K562 (cell line): Measurements from ENCODE around the gene SLC12A9. TPM values are rescaled to one million over a fixed set of nuclear protein-coding genes. Genes with fewer than 3 reads are reported as not detected.
A peak's percentile ranks its signal among the peaks of the same experiment; 100 is the strongest.

Source experiments
- CEBPG ChIP-seq, 3 experiments: fragments of 200-800 bp in 1 of 3; sonication (Bioruptor generic) in 1 of 3; sonication (generic) in 1 of 3; formaldehyde crosslinking in 1 of 3; IDR thresholded peaks in 2 of 3; conservative IDR thresholded peaks in 1 of 3; 2 replicates each; pipeline versions ENCODE4 v1.6.1 to v1.8.0; 2016 to 2022; ENCODE audit warnings: missing compliant biosample characterization in 2 of 3, missing genetic modification characterization in 2 of 3, mild to moderate bottlenecking in 1 of 3, missing genetic modification reagents in 1 of 3
- IRF2 ChIP-seq: sonication (generic); formaldehyde crosslinking; IDR thresholded peaks from 2 replicates; pipeline ENCODE4 v1.8.1; 2022; ENCODE audit warnings: mild to moderate bottlenecking, missing genetic modification reagents
- LCOR ChIP-seq: sonication (generic); formaldehyde crosslinking; IDR thresholded peaks from 2 replicates; pipeline ENCODE4 v1.8.0; 2022; ENCODE audit warnings: mild to moderate bottlenecking, missing genetic modification reagents
- NEUROD1 ChIP-seq: fragments of 150-350 bp; IDR thresholded peaks from 2 replicates; pipeline ENCODE4 v1.6.1; 2014; ENCODE audit warnings: borderline replicate concordance, low read length, low read depth; ENCODE audit not compliant: partially characterized antibody
- NRF1 ChIP-seq, 2 experiments: fragments of 450-650 bp; IDR thresholded peaks in 1 of 2; conservative IDR thresholded peaks in 1 of 2; 2 replicates each; pipeline ENCODE4 v1.6.1; 2014; ENCODE audit warnings: mild to moderate bottlenecking in 2 of 2
- PRMT5 ChIP-seq: sonication (generic); formaldehyde crosslinking; IDR thresholded peaks from 2 replicates; pipeline ENCODE4 v1.5.0; 2020; ENCODE audit warnings: missing genetic modification reagents
- RCOR1 ChIP-seq, 2 experiments: IDR thresholded peaks; 2 replicates each; pipeline ENCODE4 v1.6.1; 2012; ENCODE audit warnings: low read depth in 2 of 2, low read length in 2 of 2, borderline replicate concordance in 1 of 2, improper control_type of control experiment in 1 of 2
- WHSC1 ChIP-seq: IDR thresholded peaks from one replicate; pipeline ENCODE4 v1.6.1; 2012; ENCODE audit warnings: low read length, control low read depth, inconsistent platforms
- ZKSCAN8 ChIP-seq: fragments of 200-800 bp; sonication (Bioruptor generic); IDR thresholded peaks from 2 replicates; pipeline ENCODE4 v1.6.1; 2016; ENCODE audit warnings: missing genetic modification characterization, missing compliant biosample characterization
- polyA plus RNA-seq, 8 experiments: library from polyadenylated mRNA; depleted of rRNA in 4 of 8; stranded (reverse) in 5 of 8; unstranded in 3 of 8; fragments of >200 nt; fragmentation: Nextera tagmentation in 2 of 8; fragmentation: Illumina TruSeq in 1 of 8; extraction: Ambion mirVana in 2 of 8; extraction: Trizol in 1 of 8; gene quantifications; 2 replicates each; pipeline versions ENCODE4 v1.2.1 to v1.2.3, GENCODE V29; 2011 to 2014; ENCODE audit warnings: inconsistent platforms in 1 of 8, missing spikeins in 1 of 8
- total RNA-seq, 7 experiments: library from RNA; depleted of rRNA in 6 of 7; stranded (reverse); fragments of >200 nt in 6 of 7; fragmentation: Illumina TruSeq in 2 of 7; extraction: Trizol in 2 of 7; gene quantifications; 2 replicates each; pipeline versions ENCODE4 v1.2.1 to v1.2.3, GENCODE V29; 2011 to 2021; ENCODE audit warnings: low replicate concordance in 1 of 7
- TF ChIP-seq, protein P1 (sequence below): fragments of 200-600 bp; sonication (generic); IDR thresholded peaks from one replicate; pipeline ENCODE4 v1.6.1; 2012; ENCODE audit warnings: mild to moderate bottlenecking, low read depth, low read length, inconsistent platforms
- TF ChIP-seq, protein P2 (sequence below): sonication (generic); formaldehyde crosslinking; IDR thresholded peaks from 2 replicates; pipeline ENCODE4 v1.5.0; 2020; ENCODE audit warnings: missing genetic modification reagents
- TF ChIP-seq, protein P3 (sequence below): fragments of 200-800 bp; sonication (Bioruptor generic); IDR thresholded peaks from 2 replicates; pipeline ENCODE4 v1.6.1; 2017; ENCODE audit warnings: missing genetic modification characterization, missing compliant biosample characterization

The SLC12A9 gene
- total and polyA plus RNA-seq, 9 of the 15 experiments (the other 6 are each of a cell fraction or from before 2014, with no cell fraction given): 0.06 to 20.2 (median 10.7) TPM

DNA sequence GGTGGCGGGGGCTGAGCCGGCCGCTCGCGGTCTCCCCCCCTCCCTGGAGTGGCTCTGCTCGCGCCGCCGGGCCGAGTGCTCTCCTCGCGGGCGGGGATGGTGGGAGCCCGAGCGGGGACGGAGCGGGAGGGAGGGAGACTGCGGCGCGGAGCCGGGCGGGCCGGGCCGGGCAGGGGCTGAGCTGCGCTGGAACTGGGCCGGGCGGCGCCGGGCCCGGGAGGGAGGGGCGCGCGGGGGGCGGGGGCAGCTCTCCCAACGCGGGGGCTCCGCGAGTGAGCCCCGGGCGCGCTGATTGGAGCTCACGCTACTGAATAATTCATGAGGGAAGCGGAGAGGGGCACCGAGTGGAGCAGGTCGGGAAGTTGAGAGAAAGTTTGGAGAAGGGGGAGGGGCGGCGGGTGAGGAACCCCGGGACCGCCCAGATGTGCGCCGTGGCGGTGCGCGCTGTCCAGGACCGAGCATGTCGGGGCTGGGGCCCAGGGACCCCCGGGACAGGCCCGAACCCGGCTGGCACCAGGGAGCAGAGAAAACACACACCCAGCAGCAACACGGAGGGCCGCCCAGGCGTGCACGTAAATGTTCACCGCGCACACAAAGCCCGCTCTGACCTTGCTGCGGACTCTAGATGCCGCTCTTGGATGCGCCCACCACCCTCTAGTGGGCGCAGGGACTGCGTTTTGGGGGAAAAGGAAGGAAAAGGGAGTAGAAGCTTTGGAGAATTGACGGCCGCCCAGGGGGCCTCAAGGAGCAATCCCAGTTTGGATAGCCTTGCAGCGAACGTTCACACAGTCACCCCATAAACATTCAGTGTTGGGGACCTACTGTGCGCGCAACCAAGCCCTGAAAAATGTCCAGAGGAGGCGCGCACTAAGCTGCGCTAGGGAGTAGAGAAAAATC, 24.9 kb upstream of the SLC12A9 start, which contains the start of gene EPHB4 (continued):
- TF ChIP-seq, protein P1, sequence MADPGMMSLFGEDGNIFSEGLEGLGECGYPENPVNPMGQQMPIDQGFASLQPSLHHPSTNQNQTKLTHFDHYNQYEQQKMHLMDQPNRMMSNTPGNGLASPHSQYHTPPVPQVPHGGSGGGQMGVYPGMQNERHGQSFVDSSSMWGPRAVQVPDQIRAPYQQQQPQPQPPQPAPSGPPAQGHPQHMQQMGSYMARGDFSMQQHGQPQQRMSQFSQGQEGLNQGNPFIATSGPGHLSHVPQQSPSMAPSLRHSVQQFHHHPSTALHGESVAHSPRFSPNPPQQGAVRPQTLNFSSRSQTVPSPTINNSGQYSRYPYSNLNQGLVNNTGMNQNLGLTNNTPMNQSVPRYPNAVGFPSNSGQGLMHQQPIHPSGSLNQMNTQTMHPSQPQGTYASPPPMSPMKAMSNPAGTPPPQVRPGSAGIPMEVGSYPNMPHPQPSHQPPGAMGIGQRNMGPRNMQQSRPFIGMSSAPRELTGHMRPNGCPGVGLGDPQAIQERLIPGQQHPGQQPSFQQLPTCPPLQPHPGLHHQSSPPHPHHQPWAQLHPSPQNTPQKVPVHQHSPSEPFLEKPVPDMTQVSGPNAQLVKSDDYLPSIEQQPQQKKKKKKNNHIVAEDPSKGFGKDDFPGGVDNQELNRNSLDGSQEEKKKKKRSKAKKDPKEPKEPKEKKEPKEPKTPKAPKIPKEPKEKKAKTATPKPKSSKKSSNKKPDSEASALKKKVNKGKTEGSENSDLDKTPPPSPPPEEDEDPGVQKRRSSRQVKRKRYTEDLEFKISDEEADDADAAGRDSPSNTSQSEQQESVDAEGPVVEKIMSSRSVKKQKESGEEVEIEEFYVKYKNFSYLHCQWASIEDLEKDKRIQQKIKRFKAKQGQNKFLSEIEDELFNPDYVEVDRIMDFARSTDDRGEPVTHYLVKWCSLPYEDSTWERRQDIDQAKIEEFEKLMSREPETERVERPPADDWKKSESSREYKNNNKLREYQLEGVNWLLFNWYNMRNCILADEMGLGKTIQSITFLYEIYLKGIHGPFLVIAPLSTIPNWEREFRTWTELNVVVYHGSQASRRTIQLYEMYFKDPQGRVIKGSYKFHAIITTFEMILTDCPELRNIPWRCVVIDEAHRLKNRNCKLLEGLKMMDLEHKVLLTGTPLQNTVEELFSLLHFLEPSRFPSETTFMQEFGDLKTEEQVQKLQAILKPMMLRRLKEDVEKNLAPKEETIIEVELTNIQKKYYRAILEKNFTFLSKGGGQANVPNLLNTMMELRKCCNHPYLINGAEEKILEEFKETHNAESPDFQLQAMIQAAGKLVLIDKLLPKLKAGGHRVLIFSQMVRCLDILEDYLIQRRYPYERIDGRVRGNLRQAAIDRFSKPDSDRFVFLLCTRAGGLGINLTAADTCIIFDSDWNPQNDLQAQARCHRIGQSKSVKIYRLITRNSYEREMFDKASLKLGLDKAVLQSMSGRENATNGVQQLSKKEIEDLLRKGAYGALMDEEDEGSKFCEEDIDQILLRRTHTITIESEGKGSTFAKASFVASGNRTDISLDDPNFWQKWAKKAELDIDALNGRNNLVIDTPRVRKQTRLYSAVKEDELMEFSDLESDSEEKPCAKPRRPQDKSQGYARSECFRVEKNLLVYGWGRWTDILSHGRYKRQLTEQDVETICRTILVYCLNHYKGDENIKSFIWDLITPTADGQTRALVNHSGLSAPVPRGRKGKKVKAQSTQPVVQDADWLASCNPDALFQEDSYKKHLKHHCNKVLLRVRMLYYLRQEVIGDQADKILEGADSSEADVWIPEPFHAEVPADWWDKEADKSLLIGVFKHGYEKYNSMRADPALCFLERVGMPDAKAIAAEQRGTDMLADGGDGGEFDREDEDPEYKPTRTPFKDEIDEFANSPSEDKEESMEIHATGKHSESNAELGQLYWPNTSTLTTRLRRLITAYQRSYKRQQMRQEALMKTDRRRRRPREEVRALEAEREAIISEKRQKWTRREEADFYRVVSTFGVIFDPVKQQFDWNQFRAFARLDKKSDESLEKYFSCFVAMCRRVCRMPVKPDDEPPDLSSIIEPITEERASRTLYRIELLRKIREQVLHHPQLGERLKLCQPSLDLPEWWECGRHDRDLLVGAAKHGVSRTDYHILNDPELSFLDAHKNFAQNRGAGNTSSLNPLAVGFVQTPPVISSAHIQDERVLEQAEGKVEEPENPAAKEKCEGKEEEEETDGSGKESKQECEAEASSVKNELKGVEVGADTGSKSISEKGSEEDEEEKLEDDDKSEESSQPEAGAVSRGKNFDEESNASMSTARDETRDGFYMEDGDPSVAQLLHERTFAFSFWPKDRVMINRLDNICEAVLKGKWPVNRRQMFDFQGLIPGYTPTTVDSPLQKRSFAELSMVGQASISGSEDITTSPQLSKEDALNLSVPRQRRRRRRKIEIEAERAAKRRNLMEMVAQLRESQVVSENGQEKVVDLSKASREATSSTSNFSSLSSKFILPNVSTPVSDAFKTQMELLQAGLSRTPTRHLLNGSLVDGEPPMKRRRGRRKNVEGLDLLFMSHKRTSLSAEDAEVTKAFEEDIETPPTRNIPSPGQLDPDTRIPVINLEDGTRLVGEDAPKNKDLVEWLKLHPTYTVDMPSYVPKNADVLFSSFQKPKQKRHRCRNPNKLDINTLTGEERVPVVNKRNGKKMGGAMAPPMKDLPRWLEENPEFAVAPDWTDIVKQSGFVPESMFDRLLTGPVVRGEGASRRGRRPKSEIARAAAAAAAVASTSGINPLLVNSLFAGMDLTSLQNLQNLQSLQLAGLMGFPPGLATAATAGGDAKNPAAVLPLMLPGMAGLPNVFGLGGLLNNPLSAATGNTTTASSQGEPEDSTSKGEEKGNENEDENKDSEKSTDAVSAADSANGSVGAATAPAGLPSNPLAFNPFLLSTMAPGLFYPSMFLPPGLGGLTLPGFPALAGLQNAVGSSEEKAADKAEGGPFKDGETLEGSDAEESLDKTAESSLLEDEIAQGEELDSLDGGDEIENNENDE: no peak
- TF ChIP-seq, protein P2, sequence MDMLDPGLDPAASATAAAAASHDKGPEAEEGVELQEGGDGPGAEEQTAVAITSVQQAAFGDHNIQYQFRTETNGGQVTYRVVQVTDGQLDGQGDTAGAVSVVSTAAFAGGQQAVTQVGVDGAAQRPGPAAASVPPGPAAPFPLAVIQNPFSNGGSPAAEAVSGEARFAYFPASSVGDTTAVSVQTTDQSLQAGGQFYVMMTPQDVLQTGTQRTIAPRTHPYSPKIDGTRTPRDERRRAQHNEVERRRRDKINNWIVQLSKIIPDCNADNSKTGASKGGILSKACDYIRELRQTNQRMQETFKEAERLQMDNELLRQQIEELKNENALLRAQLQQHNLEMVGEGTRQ (CRISPR knock-in tag): no peak
- TF ChIP-seq IRF2 (CRISPR knock-in tag): no peak
- no peak for TF ChIP-seq CEBPG (CRISPR knock-in tag; IDR thresholded peaks at IDR 0.05)
- no peak for TF ChIP-seq CEBPG (tag; conservative IDR thresholded peaks at IDR 0.05 in 1 of 2, IDR thresholded peaks at IDR 0.05 in 1 of 2)
- TF ChIP-seq, protein P3, sequence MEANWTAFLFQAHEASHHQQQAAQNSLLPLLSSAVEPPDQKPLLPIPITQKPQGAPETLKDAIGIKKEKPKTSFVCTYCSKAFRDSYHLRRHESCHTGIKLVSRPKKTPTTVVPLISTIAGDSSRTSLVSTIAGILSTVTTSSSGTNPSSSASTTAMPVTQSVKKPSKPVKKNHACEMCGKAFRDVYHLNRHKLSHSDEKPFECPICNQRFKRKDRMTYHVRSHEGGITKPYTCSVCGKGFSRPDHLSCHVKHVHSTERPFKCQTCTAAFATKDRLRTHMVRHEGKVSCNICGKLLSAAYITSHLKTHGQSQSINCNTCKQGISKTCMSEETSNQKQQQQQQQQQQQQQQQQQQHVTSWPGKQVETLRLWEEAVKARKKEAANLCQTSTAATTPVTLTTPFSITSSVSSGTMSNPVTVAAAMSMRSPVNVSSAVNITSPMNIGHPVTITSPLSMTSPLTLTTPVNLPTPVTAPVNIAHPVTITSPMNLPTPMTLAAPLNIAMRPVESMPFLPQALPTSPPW (CRISPR knock-in tag): peak; percentile 93
- no peak for TF ChIP-seq WHSC1
- TF ChIP-seq NEUROD1: peak; percentile 8
- no peak for TF ChIP-seq ZKSCAN8 (CRISPR knock-in tag)
- TF ChIP-seq RCOR1 (IDR thresholded peaks at IDR 0.05; ENCODE audit: borderline replicate concordance in 1 of 2, low read depth in 2 of 2, low read length in 2 of 2): peak in 1 of 2 experiments; percentile 56; a peak in 1 of 4 replicates
- TF ChIP-seq LCOR (CRISPR knock-in tag): peak; percentile 90; the same call in 1 of the 2 replicates
- no peak for TF ChIP-seq PRMT5 (CRISPR knock-in tag)
- peak; percentile 89 to 91 for TF ChIP-seq NRF1 (conservative IDR thresholded peaks at IDR 0.05 in 1 of 2, IDR thresholded peaks at IDR 0.05 in 1 of 2)
